Left lung (tissue), 10 donors: ENCODE data around the gene WWP2. TPM values are rescaled to one million over a fixed set of nuclear protein-coding genes. Genes with fewer than 3 reads are reported as not detected.

Experiments
- ATAC-seq: fragments of 200-7000 bp; cut with Tn5 transposase; one replicate; pipeline ENCODE4 v1.9.1; 2020; ENCODE audit warnings: moderate library complexity
- DNase-seq, 4 donors: peaks; one replicate each; pipeline ENCODE4 v3.0.0-alpha.2; 2013 to 2020
- H3K27ac ChIP-seq, 2 donors: fragments of 200-600 bp; sonication (generic) in 1 of 2; one replicate each; pipeline versions ENCODE4 v1.5.0 to v1.8.0; 2020 to 2021
- H3K27me3 ChIP-seq, 2 donors: fragments of 200-600 bp; sonication (generic) in 1 of 2; one replicate each; pipeline versions ENCODE4 v1.5.0 to v1.8.0; 2020 to 2021
- H3K36me3 ChIP-seq, 2 donors: fragments of 200-600 bp; sonication (generic) in 1 of 2; one replicate each; pipeline versions ENCODE4 v1.5.0 to v1.8.0; 2020 to 2021
- H3K4me1 ChIP-seq, 2 donors: fragments of 200-600 bp; one replicate each; pipeline ENCODE4 v1.8.0; 2021
- H3K4me3 ChIP-seq, 2 donors: fragments of 200-600 bp; sonication (generic) in 1 of 2; one replicate each; pipeline versions ENCODE4 v1.5.0 to v1.8.0; 2020 to 2021; ENCODE audit warnings: mild to moderate bottlenecking in 1 of 2
- H3K9me3 ChIP-seq, 2 donors: fragments of 200-600 bp; sonication (generic) in 1 of 2; one replicate each; pipeline versions ENCODE4 v1.5.0 to v1.8.0; 2020 to 2021
- CTCF ChIP-seq, 2 donors: fragments of 200-600 bp; sonication (generic) in 1 of 2; IDR thresholded peaks; one replicate each; pipeline versions ENCODE4 v1.5.0 to v1.8.0; 2021; ENCODE audit warnings: antibody characterized with exemption in 2 of 2
- intact Hi-C, 2 donors: fragments of 100-400 bp; cut with DNase I; formaldehyde crosslinking; loops; one replicate each; pipeline versions ENCODE4 v1.11.2 to v1.14.2; 2022
- polyA plus RNA-seq, 6 donors: library from polyadenylated mRNA; unstranded; fragments of 120-200 nt; gene quantifications; one replicate each; pipeline ENCODE4 v1.2.1, GENCODE V29; 2013; ENCODE audit not compliant: insufficient read length in 6 of 6
- total RNA-seq, 2 donors: library from RNA; stranded (reverse); fragmentation: NEBNext Ultra II Directional; extraction: Animal tissue kit (Norgen Biotek cat#: 25700); gene quantifications; one replicate each; pipeline ENCODE4 v1.2.1, GENCODE V29; 2021
- donor health status: DM: no; HTN: yes; CAD: no.
- donor health status: DM: no; HTN: no; CAD: no.

WWP2 gene
- total and polyA plus RNA-seq, 8 donors = 30.2 to 73.0 (median 34.6) TPM

GRCh38 chr16:69909760-69910159 lies 147.6 kb downstream of the WWP2 start:
- Histone ChIP-seq H3K9me3 (no peaks in the 10 kb centered on the region), H3K4me1 (no peaks in the 10 kb centered on the region), H3K36me3 (peaks cover 0 to 52% of the 10 kb centered on the region in 2 donors), H3K27me3 (no peaks in the 10 kb centered on the region), H3K4me3 (no peak overlapping the region), H3K27ac (no peak overlapping the region)
- no peak for TF ChIP-seq CTCF (IDR thresholded peaks at IDR 0.05)
- intact Hi-C loops = no loop called here
- DNase-seq (no peak), ATAC-seq (no peak)

- no peak for TF ChIP-seq CTCF (IDR thresholded peaks at IDR 0.05)
- intact Hi-C loops = no loop called here
- Histone ChIP-seq H3K36me3 (peaks cover 0 to 59% of the 10 kb centered on the region in 2 donors), H3K27me3 (no peaks in the 10 kb centered on the region), H3K9me3 (no peaks in the 10 kb centered on the region), H3K27ac (no peak overlapping the region), H3K4me1 (no peaks in the 10 kb centered on the region), H3K4me3 (no peak overlapping the region)
- DNase-seq = no peak
- no peak for ATAC-seq
These were observed 148.8 kb downstream of the WWP2 start for GRCh38 chr16:69910964-69911363.

DNA sequence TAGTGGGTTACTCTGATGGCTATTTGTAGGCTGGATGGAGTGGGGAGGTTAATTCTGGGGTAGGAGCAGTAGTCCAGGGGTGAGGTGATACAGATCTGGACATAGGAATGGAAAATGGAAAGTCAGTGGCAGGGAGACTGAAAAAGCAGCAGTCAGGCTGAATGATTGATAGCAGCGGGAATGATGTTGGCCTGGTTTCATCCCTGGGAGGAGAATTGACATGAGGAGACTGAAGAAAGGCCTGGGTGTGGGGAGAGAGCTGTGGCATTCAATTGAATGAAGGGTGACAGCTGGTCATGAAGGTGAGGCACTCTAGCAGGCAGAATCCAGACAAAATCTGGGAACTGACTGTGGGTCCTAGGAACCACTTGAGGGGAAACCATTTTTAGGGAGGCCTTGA lies 154.3 kb downstream of the WWP2 start:
- H3K27me3 ChIP-seq = no peaks in the 10 kb centered on the region
- H3K4me3 ChIP-seq = no peak overlapping the region
- intact Hi-C loops = no loop called here
- no peaks in the 10 kb centered on the region for H3K9me3 ChIP-seq
- no peaks in the 10 kb centered on the region for H3K4me1 ChIP-seq
- ATAC-seq (no peak), DNase-seq (no peak)
- no peak overlapping the region for H3K27ac ChIP-seq
- no peak for TF ChIP-seq CTCF (IDR thresholded peaks at IDR 0.05)
- peaks cover 0 to 55% of the 10 kb centered on the region in 2 donors for H3K36me3 ChIP-seq

DNA sequence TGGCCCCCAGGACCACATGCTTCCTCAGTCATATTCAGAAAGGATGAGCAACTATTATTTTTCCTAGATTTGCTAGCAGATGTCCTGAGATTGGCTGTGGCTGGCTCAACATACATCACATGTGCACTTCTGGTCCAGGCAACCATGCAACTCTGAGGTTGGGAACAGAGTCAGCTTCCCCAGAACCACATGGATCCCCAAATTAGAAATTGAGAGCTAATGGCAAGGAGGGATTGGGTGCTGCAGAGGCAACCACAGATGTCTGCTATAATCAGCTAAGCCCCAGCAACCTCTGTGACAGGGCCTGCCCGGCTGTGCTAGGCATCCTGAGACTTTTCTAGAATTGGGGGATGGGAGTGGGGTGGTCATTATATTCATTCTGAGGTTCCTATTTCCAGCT lies 155.2 kb downstream of the WWP2 start:
- Histone ChIP-seq H3K4me1 (no peaks in the 10 kb centered on the region), H3K36me3 (peaks cover 0 to 52% of the 10 kb centered on the region in 2 donors), H3K27ac (no peak overlapping the region), H3K4me3 (no peak overlapping the region), H3K9me3 (no peaks in the 10 kb centered on the region), H3K27me3 (no peaks in the 10 kb centered on the region)
- ATAC-seq (peak; percentile 13), DNase-seq (no peak)
- intact Hi-C loops = no loop called here
- TF ChIP-seq CTCF (IDR thresholded peaks at IDR 0.05) = no peak

DNA sequence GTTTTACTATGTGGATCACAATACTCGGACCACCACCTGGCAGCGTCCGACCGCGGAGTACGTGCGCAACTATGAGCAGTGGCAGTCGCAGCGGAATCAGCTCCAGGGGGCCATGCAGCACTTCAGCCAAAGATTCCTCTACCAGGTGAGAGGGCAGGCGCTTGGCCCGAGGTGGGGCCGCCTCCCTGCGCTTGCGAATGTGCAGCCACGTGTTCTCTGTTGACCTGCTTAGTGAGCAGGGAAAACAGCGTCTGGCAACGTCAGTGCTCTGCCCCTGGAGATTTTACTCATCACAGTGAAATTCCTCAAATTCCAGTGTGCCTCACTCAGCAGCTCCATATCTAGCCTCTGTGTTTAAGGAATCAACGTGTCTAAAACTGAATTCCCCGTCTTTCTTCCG lies 155.6 kb downstream of the WWP2 start:
- H3K4me3 ChIP-seq = no peak overlapping the region
- H3K27me3 ChIP-seq = no peaks in the 10 kb centered on the region
- no peaks in the 10 kb centered on the region for H3K4me1 ChIP-seq
- H3K9me3 ChIP-seq = no peaks in the 10 kb centered on the region
- DNase-seq (peak in 3 of 4 donors; percentile 40 to 79 (median 46)), ATAC-seq (peak; percentile 88)
- peak overlapping the region in 1 of 2 donors; percentile 33 for H3K27ac ChIP-seq
- intact Hi-C loops = no loop called here
- H3K36me3 ChIP-seq = peaks cover 0 to 52% of the 10 kb centered on the region in 2 donors
- no peak for TF ChIP-seq CTCF (IDR thresholded peaks at IDR 0.05)
